Left ventricle myocardium inferior (tissue), 1 donor: ENCODE data around the gene TCF4. TPM values are rescaled to one million over a fixed set of nuclear protein-coding genes. Genes with fewer than 3 reads are reported as not detected.
A peak's percentile ranks its signal among the peaks of the same experiment; 100 is the strongest.

Experiments
- DNase-seq: peaks from one replicate; pipeline ENCODE4 v3.0.0-alpha.2; 2020
- H3K27ac ChIP-seq: fragments of 200-600 bp; replicated peaks from 2 replicates; pipeline ENCODE4 v1.8.0; 2021
- H3K27me3 ChIP-seq: fragments of 200-600 bp; 2 replicates; pipeline ENCODE4 v1.8.0; 2021; ENCODE audit warnings: low read depth
- H3K36me3 ChIP-seq: fragments of 200-600 bp; 2 replicates; pipeline ENCODE4 v1.8.0; 2021
- H3K4me1 ChIP-seq: fragments of 200-600 bp; 2 replicates; pipeline ENCODE4 v1.8.0; 2021
- H3K4me3 ChIP-seq: fragments of 200-600 bp; 2 replicates; pipeline ENCODE4 v1.8.0; 2021; ENCODE audit warnings: mild to moderate bottlenecking, moderate library complexity
- H3K9me3 ChIP-seq: fragments of 200-600 bp; replicated peaks from 2 replicates; pipeline ENCODE4 v1.8.0; 2021
- CTCF ChIP-seq: fragments of 200-600 bp; IDR thresholded peaks from 2 replicates; pipeline ENCODE4 v1.8.0; 2021; ENCODE audit warnings: antibody characterized with exemption, mild to moderate bottlenecking, borderline replicate concordance
- intact Hi-C: fragments of 100-400 bp; cut with micrococcal nuclease; formaldehyde crosslinking; loops from one replicate; pipeline ENCODE4 v1.11.0; 2022
- total RNA-seq: library from RNA; stranded (reverse); fragmentation: NEBNext Ultra II Directional; extraction: Animal tissue kit (Norgen Biotek cat#: 25700); gene quantifications from one replicate; pipeline ENCODE4 v1.2.1, GENCODE V29; 2021
- donor health status: DM: no; HTN: yes; CAD: no; lungs with severe emphysema.

TCF4 gene
- total RNA-seq, 1 donor from 2014 or later = 58.9 TPM

- no peaks in the 10 kb centered on the region for H3K36me3 ChIP-seq
- DNase-seq = no peak
- intact Hi-C loops = no loop called here
- H3K4me3 ChIP-seq = peak overlapping the region; percentile 18
- H3K9me3 ChIP-seq = no peaks in the 10 kb centered on the region
- peak overlapping the region; percentile 88 for H3K27ac ChIP-seq
- no peak for TF ChIP-seq CTCF
- H3K4me1 ChIP-seq = peaks cover 97% of the 10 kb centered on the region
- H3K27me3 ChIP-seq = no peaks in the 10 kb centered on the region
These were observed 344.1 kb downstream of the TCF4 start for GRCh38 chr18:55243857-55244256.

- no peaks in the 10 kb centered on the region for H3K9me3 ChIP-seq
- intact Hi-C loops = no loop called here
- H3K4me1 ChIP-seq = peaks cover 97% of the 10 kb centered on the region
- no peak for DNase-seq
- peak overlapping the region; percentile 88 for H3K27ac ChIP-seq
- H3K27me3 ChIP-seq = no peaks in the 10 kb centered on the region
- no peaks in the 10 kb centered on the region for H3K36me3 ChIP-seq
- TF ChIP-seq CTCF = no peak
- H3K4me3 ChIP-seq = peak overlapping the region; percentile 18
These were observed 344.7 kb downstream of the TCF4 start for GRCh38 chr18:55243255-55243654.

GRCh38 chr18:55240978-55241377 lies 347.0 kb downstream of the TCF4 start:
- peak overlapping the region; percentile 88 for H3K27ac ChIP-seq
- H3K4me3 ChIP-seq = no peak overlapping the region
- DNase-seq = no peak
- no peaks in the 10 kb centered on the region for H3K36me3 ChIP-seq
- no peak for TF ChIP-seq CTCF
- no peaks in the 10 kb centered on the region for H3K27me3 ChIP-seq
- no peaks in the 10 kb centered on the region for H3K9me3 ChIP-seq
- H3K4me1 ChIP-seq = peaks cover 94% of the 10 kb centered on the region
- intact Hi-C loops = no loop called here

- TF ChIP-seq CTCF = no peak
- peak overlapping the region; percentile 88 for H3K27ac ChIP-seq
- intact Hi-C loops = loop anchor here (10.0 kb wide), 3 partner anchors 145 to 1335 kb away; no protein-coding TSS in a partner anchor
- H3K4me1 ChIP-seq = peaks cover 94% of the 10 kb centered on the region
- H3K36me3 ChIP-seq = no peaks in the 10 kb centered on the region
- no peak overlapping the region for H3K4me3 ChIP-seq
- no peaks in the 10 kb centered on the region for H3K9me3 ChIP-seq
- DNase-seq = no peak
- no peaks in the 10 kb centered on the region for H3K27me3 ChIP-seq
These were observed 348.3 kb downstream of the TCF4 start for GRCh38 chr18:55239740-55240139.

- TF ChIP-seq CTCF = no peak
- Histone ChIP-seq H3K4me3 (no peak overlapping the region), H3K27me3 (no peaks in the 10 kb centered on the region), H3K36me3 (peaks cover 18% of the 10 kb centered on the region), H3K9me3 (no peaks in the 10 kb centered on the region), H3K27ac (peak overlapping the region; percentile 88), H3K4me1 (peaks cover 92% of the 10 kb centered on the region)
- intact Hi-C loops = loop anchor here (10.0 kb wide), 3 partner anchors 143 to 1337 kb away; no protein-coding TSS in a partner anchor
- no peak for DNase-seq
These were observed 350.3 kb downstream of the TCF4 start for GRCh38 chr18:55237660-55238059.
